ENCODE results near the gene ADAMTS19.

Gene ADAMTS19

DNA sequence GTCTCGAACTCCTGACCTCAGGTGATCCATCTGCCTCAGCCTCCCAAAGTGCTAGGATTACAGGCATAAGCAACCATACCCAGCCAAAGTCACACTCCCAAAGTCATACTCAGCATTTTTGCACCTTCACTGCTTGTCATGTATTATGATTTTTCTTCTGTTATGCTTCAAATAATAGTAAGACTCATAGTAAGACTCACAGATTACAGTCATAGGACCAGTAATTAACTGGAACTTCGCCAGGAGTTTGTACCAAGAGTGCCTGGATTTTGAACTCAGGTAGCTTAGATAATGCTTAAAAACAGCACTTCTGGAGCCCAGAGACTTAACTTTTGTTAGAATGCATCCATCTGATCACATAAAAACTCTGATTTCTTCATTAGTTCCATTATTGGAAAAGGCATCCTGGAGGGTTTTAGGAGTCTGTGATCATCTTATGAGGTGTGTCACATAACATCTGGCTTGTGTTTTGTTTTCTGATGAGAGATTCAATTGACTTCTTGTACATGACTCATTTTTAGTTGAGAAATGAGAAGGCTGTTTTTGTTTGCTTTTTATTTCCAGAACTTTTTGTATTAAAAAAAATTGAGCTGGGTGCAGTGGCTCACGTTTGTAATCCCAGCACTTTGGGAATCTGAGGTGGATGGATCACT, 131.5 kb downstream of the ADAMTS19 start:
- no peak for TF ChIP-seq CTCF (IDR thresholded peaks at IDR 0.05; ENCODE audit: low read depth, low read length)
- no peak overlapping the region for H3K4me3 ChIP-seq (ENCODE audit: low read depth, low read length)

GRCh38 chr5:129593525-129593924, 133.4 kb downstream of the ADAMTS19 start:
- no peak for TF ChIP-seq CTCF (IDR thresholded peaks at IDR 0.05; ENCODE audit: low read depth, low read length)
- no peak overlapping the region for H3K4me3 ChIP-seq (ENCODE audit: low read depth, low read length)

DNA sequence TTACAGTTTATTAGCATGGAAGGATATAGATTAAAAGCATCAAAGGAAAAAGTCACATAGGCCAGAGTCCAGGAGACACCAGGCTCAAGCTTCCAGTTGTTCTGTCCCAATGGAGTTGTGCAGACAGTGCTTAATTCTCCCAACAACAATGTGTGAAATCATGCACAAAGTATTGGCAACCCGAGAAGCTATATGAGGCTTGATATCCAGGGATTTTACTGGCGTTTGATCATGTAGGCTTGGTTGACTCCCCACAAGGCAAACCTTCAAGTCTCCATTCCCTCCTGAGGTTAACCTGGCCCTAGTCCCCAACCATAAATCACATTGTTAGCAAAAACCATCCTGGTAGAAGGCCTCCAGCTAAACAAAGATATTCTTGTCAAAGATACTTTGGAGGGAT, 141.5 kb downstream of the ADAMTS19 start:
- no peak for TF ChIP-seq CTCF (IDR thresholded peaks at IDR 0.05; ENCODE audit: low read depth, low read length)
- no peak overlapping the region for H3K4me3 ChIP-seq (ENCODE audit: low read depth, low read length)

DNA sequence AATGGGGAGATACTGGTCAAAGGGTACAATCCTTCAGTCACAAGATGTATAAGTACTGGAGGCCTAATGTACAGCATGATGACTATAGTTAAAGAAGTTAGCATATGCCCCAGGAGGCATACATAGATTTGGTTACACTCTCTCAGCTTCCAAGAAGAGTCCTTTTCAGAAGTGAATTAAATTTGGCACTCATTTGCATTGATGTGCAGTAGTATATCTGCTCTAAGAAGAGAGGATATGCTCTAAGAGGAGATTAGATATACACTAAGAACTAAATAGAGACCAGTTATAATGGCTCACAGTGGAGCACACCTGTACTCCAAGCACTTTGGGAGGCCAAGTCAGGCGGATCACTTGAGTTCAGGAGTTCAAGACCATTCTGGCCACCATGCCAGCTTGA, 148.3 kb downstream of the ADAMTS19 start:
- H3K4me3 ChIP-seq (ENCODE audit: low read depth, low read length): no peak overlapping the region
- no peak for TF ChIP-seq CTCF (IDR thresholded peaks at IDR 0.05; ENCODE audit: low read depth, low read length)

DNA sequence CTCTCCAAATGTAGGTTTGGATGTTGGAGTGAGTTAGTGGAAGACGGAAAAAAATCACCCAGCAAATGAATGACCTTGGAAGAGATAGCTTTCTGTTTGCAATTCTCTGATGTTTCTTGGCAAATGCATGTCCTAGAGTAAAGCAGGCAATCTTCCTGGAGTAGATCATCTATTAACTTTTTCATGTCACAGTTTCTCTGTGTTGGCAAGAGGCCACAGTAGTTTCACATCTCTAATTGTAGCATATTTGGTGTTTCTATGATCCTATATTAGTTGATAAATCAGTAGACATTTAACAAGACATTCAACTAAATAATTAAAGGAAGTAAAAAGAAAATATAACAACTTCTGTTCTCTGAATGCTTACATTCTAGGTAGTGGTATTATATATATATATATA, 149.6 kb downstream of the ADAMTS19 start:
- TF ChIP-seq CTCF (IDR thresholded peaks at IDR 0.05; ENCODE audit: low read depth, low read length): no peak
- H3K4me3 ChIP-seq (ENCODE audit: low read depth, low read length): no peak overlapping the region

GRCh38 chr5:129616517-129616916, 156.4 kb downstream of the ADAMTS19 start:
- no peak for TF ChIP-seq CTCF (IDR thresholded peaks at IDR 0.05; ENCODE audit: low read depth, low read length)

DNA sequence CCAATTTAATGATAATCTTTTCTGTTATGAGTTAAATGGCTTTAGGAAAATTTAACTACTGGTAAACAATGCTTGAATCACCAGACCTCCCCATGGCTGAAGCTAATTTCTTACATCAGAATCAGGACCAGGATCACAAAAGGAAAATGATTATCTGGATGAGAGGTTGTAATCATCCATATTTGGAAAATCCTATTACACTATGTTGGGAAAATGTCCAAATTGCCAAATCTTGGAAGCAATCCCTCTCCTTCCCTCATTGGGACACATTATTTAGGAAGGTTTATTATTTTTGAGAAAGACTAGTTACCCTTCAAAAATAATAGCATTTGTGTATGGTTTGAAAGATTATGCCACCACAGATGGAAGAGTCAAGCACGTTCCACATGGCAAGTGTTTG, 157.1 kb downstream of the ADAMTS19 start:
- no peak overlapping the region for H3K4me3 ChIP-seq (ENCODE audit: low read depth, low read length)
- no peak for TF ChIP-seq CTCF (IDR thresholded peaks at IDR 0.05; ENCODE audit: low read depth, low read length)

More at GRCh38 chr5:129616517-129616916, 156.4 kb downstream of the ADAMTS19 start:
- no peak overlapping the region for H3K4me3 ChIP-seq (ENCODE audit: low read depth, low read length)
